Neural cell (in vitro differentiated cells): Measurements from ENCODE around the gene SCRG1.

Experiments used
- CTCF ChIP-seq: fragments of 450-650 bp; IDR thresholded peaks from 2 replicates; pipeline ENCODE4 v1.5.1; 2014; ENCODE audit warnings: antibody characterized with exemption, mild to moderate bottlenecking, moderate library complexity; ENCODE audit not compliant: poor library complexity, severe bottlenecking
- EP300 ChIP-seq: fragments of 450-650 bp; conservative IDR thresholded peaks from 2 replicates; pipeline ENCODE4 v1.6.1; 2014; ENCODE audit warnings: antibody characterized with exemption, mild to moderate bottlenecking, moderate library complexity; ENCODE audit not compliant: poor library complexity, severe bottlenecking
- EZH2 ChIP-seq: fragments of 200-600, 300-800 bp; shearing (Covaris generic), sonication (generic); IDR thresholded peaks from 2 replicates; pipeline ENCODE4 v1.6.1; 2014; ENCODE audit warnings: antibody characterized with exemption, low read length, borderline replicate concordance, mild to moderate bottlenecking; ENCODE audit not compliant: insufficient read depth, poor library complexity, severe bottlenecking
- POLR2AphosphoS5 ChIP-seq: IDR thresholded peaks from 2 replicates; pipeline ENCODE4 v1.6.1; 2012
- RAD21 ChIP-seq: fragments of 450-650 bp; conservative IDR thresholded peaks from 2 replicates; pipeline ENCODE4 v1.6.1; 2014; ENCODE audit warnings: antibody characterized with exemption, mild to moderate bottlenecking, moderate library complexity
- REST ChIP-seq: IDR thresholded peaks from 2 replicates; pipeline ENCODE4 v1.6.1; 2012; ENCODE audit warnings: borderline replicate concordance
- SMC3 ChIP-seq: fragments of 450-650 bp; conservative IDR thresholded peaks from 2 replicates; pipeline ENCODE4 v1.6.1; 2014; ENCODE audit warnings: antibody characterized with exemption, mild to moderate bottlenecking, moderate library complexity; ENCODE audit not compliant: poor library complexity
- TAF1 ChIP-seq: IDR thresholded peaks from 2 replicates; pipeline ENCODE4 v1.6.1; 2012; ENCODE audit warnings: low read depth

DNA sequence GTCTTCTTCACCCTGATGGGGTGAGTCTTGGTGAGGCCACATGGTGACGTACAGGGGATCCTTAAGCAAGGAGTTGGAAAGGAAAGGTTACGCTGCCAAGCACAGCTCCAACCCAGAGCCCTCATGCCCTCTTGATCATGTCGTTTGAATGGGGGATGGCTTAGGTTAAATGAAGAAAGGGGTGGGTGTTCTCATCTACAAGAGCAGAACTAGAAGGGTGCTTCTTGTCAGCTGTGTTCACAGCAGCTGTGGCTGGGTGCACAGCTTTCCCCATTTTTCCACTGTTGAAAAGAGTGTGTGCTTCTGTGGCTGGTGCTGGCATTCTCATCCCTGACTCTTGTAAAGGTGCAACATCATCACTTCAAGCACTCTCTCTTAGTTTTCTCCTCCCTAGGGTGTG is 15.5 kb upstream of the SCRG1 start:
- TF ChIP-seq CTCF (no peak), POLR2AphosphoS5 (no peak), TAF1 (no peak), EP300 (no peak), SMC3 (no peak), REST (no peak), EZH2 (no peak), RAD21 (no peak)
